OCI-M2 (cell line): ENCODE measurements around the gene OR2T29.
"Not testable (repeated sequence)": the region's sequence is repeated elsewhere in the genome, so short reads cannot be mapped to it uniquely, and the experiment has no call there.

ENCODE experiments used
- DNase-seq: peaks from one replicate; lab custom pipeline; 2025; ENCODE audit not compliant: unreplicated experiment; lab: John Stamatoyannopoulos, UW

Gene OR2T29

GRCh38 chr1:248562672-248563071, at the start of gene OR2T29:
Gene OR2T29, minus strand, starts transcription at chr1:248562772. Its CDS starts 3,281 bp downstream, at chr1:248559491.
- not testable (repeated sequence) for DNase-seq

GRCh38 chr1:248611883-248612414, 49.4 kb upstream of the OR2T29 start:
- no peak for DNase-seq

- DNase-seq, result no peak
Observed at GRCh38 chr1:248610301-248610700, 47.7 kb upstream of the OR2T29 start.

GRCh38 chr1:248599396-248599795, 36.8 kb upstream of the OR2T29 start:
- DNase-seq, result no peak

- no peak for DNase-seq
Observed at GRCh38 chr1:248597589-248597988, 35.0 kb upstream of the OR2T29 start, which contains the start of gene OR2T10. Gene OR2T10, minus strand, starts transcription at chr1:248597700. Its CDS starts 3,932 bp downstream, at chr1:248593768.

GRCh38 chr1:248596615-248597014, 34.0 kb upstream of the OR2T29 start:
- DNase-seq, result no peak

- DNase-seq, result no peak
Observed at GRCh38 chr1:248593226-248593625, 30.7 kb upstream of the OR2T29 start.

GRCh38 chr1:248592655-248593054, 30.1 kb upstream of the OR2T29 start:
- DNase-seq, result no peak

GRCh38 chr1:248590055-248590454, 27.5 kb upstream of the OR2T29 start:
- no peak for DNase-seq

- DNase-seq, result no peak
Observed at GRCh38 chr1:248589334-248589733, 26.8 kb upstream of the OR2T29 start.

- no peak for DNase-seq
Observed at GRCh38 chr1:248585266-248585665, 22.7 kb upstream of the OR2T29 start.

- DNase-seq, result no peak
Observed at GRCh38 chr1:248576260-248576980, 13.8 kb upstream of the OR2T29 start.

- not testable (repeated sequence) for DNase-seq
Observed at GRCh38 chr1:248574657-248575056, 12.1 kb upstream of the OR2T29 start, which contains the start of gene OR2T34. Gene OR2T34, minus strand, starts transcription at chr1:248574757. Its CDS starts 0 bp downstream, at chr1:248574757.

- DNase-seq, result not testable (repeated sequence)
Observed at GRCh38 chr1:248573856-248574255, 11.3 kb upstream of the OR2T29 start.

GRCh38 chr1:248572049-248572448, 9.5 kb upstream of the OR2T29 start:
- DNase-seq, result not testable (repeated sequence)

- not testable (repeated sequence) for DNase-seq
Observed at GRCh38 chr1:248570811-248571210, 8.2 kb upstream of the OR2T29 start.

GRCh38 chr1:248569049-248569448, 6.5 kb upstream of the OR2T29 start:
- DNase-seq, result not testable (repeated sequence)

- DNase-seq, result not testable (repeated sequence)
Observed at GRCh38 chr1:248565530-248566373, 3.2 kb upstream of the OR2T29 start.

- DNase-seq, result not testable (repeated sequence)
Observed at GRCh38 chr1:248551027-248551426, 11.5 kb downstream of the OR2T29 start.

GRCh38 chr1:248547383-248547782, 15.2 kb downstream of the OR2T29 start:
- not testable (repeated sequence) for DNase-seq

GRCh38 chr1:248537449-248537848, 25.1 kb downstream of the OR2T29 start:
- DNase-seq, result not testable (repeated sequence)
